Caco-2 (cell line): ENCODE data around the gene LRRC53. TPM values are rescaled to one million over a fixed set of nuclear protein-coding genes. Genes with fewer than 3 reads are reported as not detected.

Experiments
- BruUV-seq: library from RNA; stranded (reverse); fragments of 400-500 nt; replicated peaks from 2 replicates; lab custom pipeline; 2021; lab: Mats Ljungman, UMichigan
- CTCF ChIA-PET: fragments of 300-600 bp; sonication (Branson Sonifier 250); formaldehyde crosslinking; loops from one replicate; lab custom pipeline; 2022; ENCODE audit warnings: antibody characterized with exemption; lab: Charles Lee
- POLR2A ChIA-PET: fragments of 300-600 bp; sonication (Branson Sonifier 250); formaldehyde crosslinking; loops from one replicate; lab custom pipeline; 2022; ENCODE audit warnings: antibody characterized with exemption; lab: Charles Lee
- DNase-seq, 2 experiments: peaks; one replicate each; pipeline versions ENCODE4 v3.0.0 to v3.0.0-alpha.2; 2020 to 2022
- H3K27me3 ChIP-seq: replicated peaks from 2 replicates; pipeline ENCODE4 v1.6.0; 2011; ENCODE audit warnings: low read length; ENCODE audit not compliant: control insufficient read depth, insufficient read depth
- H3K36me3 ChIP-seq: 2 replicates; pipeline ENCODE4 v1.5.1; 2011; ENCODE audit warnings: low read length; ENCODE audit not compliant: control insufficient read depth, insufficient read depth
- H3K4me1 ChIP-seq: fragments of 250-450 bp; sonication (Bioruptor Pico); 2 replicates; pipeline ENCODE4 v1.5.1; 2020; ENCODE audit warnings: mild to moderate bottlenecking
- H3K4me3 ChIP-seq: 2 replicates; pipeline ENCODE4 v1.5.1; 2011; ENCODE audit warnings: low read depth, mild to moderate bottlenecking, control low read depth, low read length
- H3K9me3 ChIP-seq: fragments of 250-450 bp; sonication (Bioruptor Pico); 2 replicates; pipeline ENCODE4 v1.5.1; 2020; ENCODE audit warnings: mild to moderate bottlenecking, moderate library complexity
- H3K27ac Mint-ChIP-seq: one replicate; pipeline ENCODE4 v1.8.0; 2022; ENCODE audit warnings: mixed read lengths; ENCODE audit not compliant: unreplicated experiment
- H3K27me3 Mint-ChIP-seq: one replicate; pipeline ENCODE4 v1.8.0; 2022; ENCODE audit warnings: mixed read lengths; ENCODE audit not compliant: insufficient read depth, unreplicated experiment
- H3K36me3 Mint-ChIP-seq: one replicate; pipeline ENCODE4 v1.8.0; 2022; ENCODE audit warnings: mild to moderate bottlenecking, mixed read lengths; ENCODE audit not compliant: insufficient read depth, unreplicated experiment
- H3K4me1 Mint-ChIP-seq: one replicate; pipeline ENCODE4 v1.8.0; 2022; ENCODE audit warnings: low read depth, mixed read lengths; ENCODE audit not compliant: unreplicated experiment
- H3K4me3 Mint-ChIP-seq: one replicate; pipeline ENCODE4 v1.8.0; 2022; ENCODE audit warnings: mild to moderate bottlenecking, moderate library complexity, mixed read lengths; ENCODE audit not compliant: unreplicated experiment
- H3K9me3 Mint-ChIP-seq: one replicate; pipeline ENCODE4 v1.8.0; 2022; ENCODE audit warnings: mixed read lengths; ENCODE audit not compliant: unreplicated experiment
- intact Hi-C: fragments of 100-400 bp; cut with micrococcal nuclease; formaldehyde crosslinking; loops from one replicate; pipeline ENCODE4 v1.10.0; 2022; ENCODE audit not compliant: unreplicated experiment
- total RNA-seq: library from RNA; stranded (reverse); gene quantifications from 2 replicates; pipeline ENCODE4 v1.2.3, GENCODE V29; 2022
- TF ChIP-seq, protein P1 (sequence below), 2 experiments: fragments of 200-600 bp in 1 of 2; IDR thresholded peaks; 1 replicate in 1 of 2; 2 replicates in 1 of 2; pipeline versions ENCODE4 v1.5.1 to v1.8.0; 2011 to 2022; ENCODE audit warnings: antibody characterized with exemption in 1 of 2, control low read depth in 1 of 2, inconsistent platforms in 1 of 2, low read depth in 1 of 2, low read length in 1 of 2, mild to moderate bottlenecking in 1 of 2, moderate library complexity in 1 of 2; ENCODE audit not compliant: insufficient read depth in 1 of 2, severe bottlenecking in 1 of 2, unreplicated experiment in 1 of 2

Gene LRRC53
- total RNA-seq, 1 experiment from 2014 or later: not detected

DNA sequence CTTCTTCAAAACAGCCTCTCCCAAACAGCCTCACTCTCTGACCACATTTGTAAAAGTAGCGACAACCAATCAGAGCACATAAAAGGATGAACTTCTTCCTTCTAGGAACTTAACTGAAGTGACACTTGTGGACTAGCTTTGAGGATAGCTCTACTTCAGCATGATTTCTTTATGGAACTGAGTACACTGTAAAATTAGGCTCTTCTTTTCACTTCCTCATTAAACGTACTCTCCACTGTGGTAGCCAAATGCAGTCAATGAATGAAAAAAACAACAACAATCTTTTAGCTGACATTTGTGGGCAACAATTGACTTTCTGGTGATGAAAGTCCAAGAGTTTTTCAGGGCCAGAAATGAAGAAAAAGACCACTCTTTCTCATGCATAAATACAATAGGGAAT, 9.6 kb downstream of the LRRC53 start:
- H3K4me3 Mint-ChIP-seq: no peak overlapping the region
- H3K27me3 Mint-ChIP-seq: peaks cover 5% of the 10 kb centered on the region
- no TSS peak for BruUV-seq
- no peaks in the 10 kb centered on the region for H3K9me3 ChIP-seq
- H3K4me3 ChIP-seq: no peak overlapping the region
- H3K27ac Mint-ChIP-seq: no peak overlapping the region
- TF ChIP-seq, protein P1, sequence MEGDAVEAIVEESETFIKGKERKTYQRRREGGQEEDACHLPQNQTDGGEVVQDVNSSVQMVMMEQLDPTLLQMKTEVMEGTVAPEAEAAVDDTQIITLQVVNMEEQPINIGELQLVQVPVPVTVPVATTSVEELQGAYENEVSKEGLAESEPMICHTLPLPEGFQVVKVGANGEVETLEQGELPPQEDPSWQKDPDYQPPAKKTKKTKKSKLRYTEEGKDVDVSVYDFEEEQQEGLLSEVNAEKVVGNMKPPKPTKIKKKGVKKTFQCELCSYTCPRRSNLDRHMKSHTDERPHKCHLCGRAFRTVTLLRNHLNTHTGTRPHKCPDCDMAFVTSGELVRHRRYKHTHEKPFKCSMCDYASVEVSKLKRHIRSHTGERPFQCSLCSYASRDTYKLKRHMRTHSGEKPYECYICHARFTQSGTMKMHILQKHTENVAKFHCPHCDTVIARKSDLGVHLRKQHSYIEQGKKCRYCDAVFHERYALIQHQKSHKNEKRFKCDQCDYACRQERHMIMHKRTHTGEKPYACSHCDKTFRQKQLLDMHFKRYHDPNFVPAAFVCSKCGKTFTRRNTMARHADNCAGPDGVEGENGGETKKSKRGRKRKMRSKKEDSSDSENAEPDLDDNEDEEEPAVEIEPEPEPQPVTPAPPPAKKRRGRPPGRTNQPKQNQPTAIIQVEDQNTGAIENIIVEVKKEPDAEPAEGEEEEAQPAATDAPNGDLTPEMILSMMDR (IDR thresholded peaks at IDR 0.05; ENCODE audit: insufficient read depth in 1 of 2, low read depth in 1 of 2, low read length in 1 of 2, severe bottlenecking in 1 of 2, unreplicated experiment in 1 of 2): no peak
- H3K36me3 ChIP-seq: no peaks in the 10 kb centered on the region
- ChIA-PET CTCF (no interaction called here), POLR2A (no interaction called here)
- no peaks in the 10 kb centered on the region for H3K4me1 Mint-ChIP-seq
- no peaks in the 10 kb centered on the region for H3K36me3 Mint-ChIP-seq
- intact Hi-C loops: loop anchor here (10.0 kb wide), 1 partner anchor 182 kb away; no protein-coding TSS in a partner anchor
- no peaks in the 10 kb centered on the region for H3K9me3 Mint-ChIP-seq
- no peaks in the 10 kb centered on the region for H3K27me3 ChIP-seq
- no peak for DNase-seq
- H3K4me1 ChIP-seq: no peaks in the 10 kb centered on the region

- intact Hi-C loops: loop anchor here (10.0 kb wide), 1 partner anchor 182 kb away; no protein-coding TSS in a partner anchor
- H3K36me3 Mint-ChIP-seq: no peaks in the 10 kb centered on the region
- POLR2A ChIA-PET: no interaction called here
Observed at GRCh38 chr1:74502432-74502831, 10.0 kb downstream of the LRRC53 start.

GRCh38 chr1:74498901-74499300, 13.5 kb downstream of the LRRC53 start:
- H3K36me3 Mint-ChIP-seq: no peaks in the 10 kb centered on the region
- Histone ChIP-seq H3K27me3 (no peaks in the 10 kb centered on the region), H3K36me3 (no peaks in the 10 kb centered on the region), H3K4me3 (no peak overlapping the region), H3K4me1 (no peaks in the 10 kb centered on the region), H3K9me3 (no peaks in the 10 kb centered on the region)
- H3K4me1 Mint-ChIP-seq: no peaks in the 10 kb centered on the region
- POLR2A ChIA-PET: no interaction called here
- intact Hi-C loops: no loop called here
- TF ChIP-seq, protein P1 (IDR thresholded peaks at IDR 0.05; ENCODE audit: insufficient read depth in 1 of 2, low read depth in 1 of 2, low read length in 1 of 2, severe bottlenecking in 1 of 2, unreplicated experiment in 1 of 2): no peak
- no TSS peak for BruUV-seq
- no peak overlapping the region for H3K27ac Mint-ChIP-seq
- no peaks in the 10 kb centered on the region for H3K9me3 Mint-ChIP-seq
- CTCF ChIA-PET: no interaction called here
- peaks cover 2% of the 10 kb centered on the region for H3K27me3 Mint-ChIP-seq
- H3K4me3 Mint-ChIP-seq: no peak overlapping the region
- DNase-seq: no peak

More at GRCh38 chr1:74502432-74502831, 10.0 kb downstream of the LRRC53 start:
- CTCF ChIA-PET: no interaction called here
- Mint-ChIP-seq H3K27me3 (peaks cover 3% of the 10 kb centered on the region), H3K9me3 (no peaks in the 10 kb centered on the region), H3K4me3 (no peak overlapping the region), H3K4me1 (no peaks in the 10 kb centered on the region), H3K27ac (no peak overlapping the region)
- Histone ChIP-seq H3K4me3 (no peak overlapping the region), H3K4me1 (no peaks in the 10 kb centered on the region), H3K36me3 (no peaks in the 10 kb centered on the region), H3K27me3 (no peaks in the 10 kb centered on the region), H3K9me3 (no peaks in the 10 kb centered on the region)
- TF ChIP-seq, protein P1 (IDR thresholded peaks at IDR 0.05; ENCODE audit: insufficient read depth in 1 of 2, low read depth in 1 of 2, low read length in 1 of 2, severe bottlenecking in 1 of 2, unreplicated experiment in 1 of 2): no peak
- peak in 1 of 2 experiments; percentile 22 for DNase-seq
- no TSS peak for BruUV-seq
